ENCODE data around the gene TMEM234. TPM values are rescaled to one million over a fixed set of nuclear protein-coding genes. Genes with fewer than 3 reads are reported as not detected.

Gene TMEM234
- total RNA-seq, 1 donor from 2014 or later: 22.3 TPM

DNA sequence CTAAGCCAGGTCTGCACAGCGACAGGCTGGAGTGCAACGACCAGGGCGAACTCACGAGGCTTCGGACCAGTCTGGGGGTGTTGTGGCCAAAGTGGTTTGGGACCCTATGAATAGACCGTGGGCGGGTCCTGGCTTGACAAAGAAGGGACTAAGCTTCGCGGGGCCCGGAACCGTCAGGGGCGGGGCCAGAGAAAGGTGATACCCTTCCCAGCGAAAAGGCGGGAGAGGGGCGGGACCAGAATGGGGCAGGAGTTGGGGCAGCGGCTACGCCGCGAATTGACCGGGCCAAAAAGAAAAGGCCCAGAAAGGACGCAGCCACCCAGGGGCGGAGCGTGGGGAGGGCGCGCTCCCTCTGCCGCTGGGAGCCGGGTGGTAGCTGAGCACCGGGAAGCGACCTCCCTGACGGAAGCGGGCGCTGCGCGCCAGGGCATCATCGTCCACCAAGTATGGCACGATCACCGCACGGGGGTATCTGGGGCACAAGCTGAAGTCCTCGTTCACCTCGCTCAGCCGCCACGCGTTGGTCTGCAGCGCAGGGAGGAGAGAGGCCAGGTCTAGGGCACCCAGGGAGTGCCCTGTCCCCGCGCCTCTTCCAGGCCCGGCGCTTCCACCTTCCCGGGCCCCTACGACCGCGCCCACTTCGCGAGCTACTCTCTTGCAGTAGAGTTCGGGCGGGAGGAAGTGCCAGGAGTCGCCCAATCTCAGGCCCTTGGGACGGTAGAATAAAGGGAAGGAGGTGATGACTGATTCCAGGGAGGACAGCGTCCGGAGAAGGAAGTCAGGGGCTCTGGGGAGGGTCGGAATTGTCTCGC, 18.2 kb upstream of the TMEM234 start:
- Histone ChIP-seq H3K27me3 (no peaks in the 10 kb centered on the region), H3K36me3 (no peaks in the 10 kb centered on the region), H3K4me3 (peak overlapping the region; percentile 79), H3K9me3 (no peaks in the 10 kb centered on the region), H3K27ac (peak overlapping the region; percentile 79), H3K4me1 (peaks cover 17% of the 10 kb centered on the region)
- ATAC-seq (peak; percentile 80), DNase-seq (peak; percentile 83)
- TF ChIP-seq, protein P1, sequence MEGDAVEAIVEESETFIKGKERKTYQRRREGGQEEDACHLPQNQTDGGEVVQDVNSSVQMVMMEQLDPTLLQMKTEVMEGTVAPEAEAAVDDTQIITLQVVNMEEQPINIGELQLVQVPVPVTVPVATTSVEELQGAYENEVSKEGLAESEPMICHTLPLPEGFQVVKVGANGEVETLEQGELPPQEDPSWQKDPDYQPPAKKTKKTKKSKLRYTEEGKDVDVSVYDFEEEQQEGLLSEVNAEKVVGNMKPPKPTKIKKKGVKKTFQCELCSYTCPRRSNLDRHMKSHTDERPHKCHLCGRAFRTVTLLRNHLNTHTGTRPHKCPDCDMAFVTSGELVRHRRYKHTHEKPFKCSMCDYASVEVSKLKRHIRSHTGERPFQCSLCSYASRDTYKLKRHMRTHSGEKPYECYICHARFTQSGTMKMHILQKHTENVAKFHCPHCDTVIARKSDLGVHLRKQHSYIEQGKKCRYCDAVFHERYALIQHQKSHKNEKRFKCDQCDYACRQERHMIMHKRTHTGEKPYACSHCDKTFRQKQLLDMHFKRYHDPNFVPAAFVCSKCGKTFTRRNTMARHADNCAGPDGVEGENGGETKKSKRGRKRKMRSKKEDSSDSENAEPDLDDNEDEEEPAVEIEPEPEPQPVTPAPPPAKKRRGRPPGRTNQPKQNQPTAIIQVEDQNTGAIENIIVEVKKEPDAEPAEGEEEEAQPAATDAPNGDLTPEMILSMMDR (IDR thresholded peaks at IDR 0.05): peak; percentile 38
- intact Hi-C loops (cut with DNase I): loop anchor here (10.0 kb wide), 1 partner anchor 54 kb away; the partner anchor contains the start of gene HDAC1

DNA sequence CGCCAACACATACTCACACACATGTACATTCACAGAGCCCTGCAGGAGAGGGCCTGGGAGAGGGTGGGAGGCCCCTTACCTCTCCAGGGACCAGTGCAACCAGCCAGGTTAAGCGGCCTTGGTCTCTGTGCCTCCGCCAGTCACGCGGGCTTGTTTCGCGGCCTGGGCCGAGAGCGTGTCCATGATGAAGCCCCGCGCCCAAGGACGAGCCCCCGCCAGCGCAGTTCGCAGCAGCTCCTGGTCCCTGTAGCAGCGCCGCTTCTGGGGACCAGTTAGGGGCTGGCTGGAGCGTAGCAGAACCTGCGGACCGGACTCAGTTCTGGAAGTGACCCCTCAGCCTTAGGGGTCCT, 17.6 kb upstream of the TMEM234 start:
- Histone ChIP-seq H3K4me1 (peaks cover 17% of the 10 kb centered on the region), H3K4me3 (peak overlapping the region; percentile 79), H3K9me3 (no peaks in the 10 kb centered on the region), H3K36me3 (no peaks in the 10 kb centered on the region), H3K27me3 (no peaks in the 10 kb centered on the region), H3K27ac (no peak overlapping the region)
- TF ChIP-seq, protein P1 (IDR thresholded peaks at IDR 0.05): no peak
- ATAC-seq: peak; percentile 2
- no peak for DNase-seq
- intact Hi-C loops (cut with DNase I): loop anchor here (10.0 kb wide), 1 partner anchor 55 kb away; the partner anchor contains the start of gene HDAC1

DNA sequence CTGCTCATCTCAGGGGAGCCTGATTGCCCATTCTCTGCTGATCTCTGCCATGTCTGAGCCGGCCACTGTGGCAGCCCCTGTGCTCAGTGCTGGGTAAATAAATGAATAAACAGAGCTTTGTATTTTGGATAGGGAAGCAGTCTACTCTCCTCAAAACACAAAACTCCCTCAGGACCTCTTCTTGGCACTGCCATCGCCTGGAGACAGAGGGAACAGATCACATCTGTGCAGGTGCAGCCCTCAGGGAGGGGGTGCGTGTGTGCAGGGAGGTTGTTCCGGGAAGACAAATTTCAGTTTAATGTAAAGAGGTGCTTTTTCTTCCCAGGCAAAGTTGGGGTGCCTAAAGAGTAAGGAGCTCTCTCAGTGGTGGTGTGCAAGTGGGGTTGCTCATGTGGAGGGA, 17.2 kb upstream of the TMEM234 start:
- H3K27ac ChIP-seq: no peak overlapping the region
- H3K27me3 ChIP-seq: no peaks in the 10 kb centered on the region
- TF ChIP-seq, protein P1 (IDR thresholded peaks at IDR 0.05): no peak
- no peak for ATAC-seq
- H3K36me3 ChIP-seq: no peaks in the 10 kb centered on the region
- DNase-seq: no peak
- no peaks in the 10 kb centered on the region for H3K9me3 ChIP-seq
- H3K4me3 ChIP-seq: no peak overlapping the region
- H3K4me1 ChIP-seq: peaks cover 17% of the 10 kb centered on the region
- intact Hi-C loops (cut with DNase I): no loop called here

DNA sequence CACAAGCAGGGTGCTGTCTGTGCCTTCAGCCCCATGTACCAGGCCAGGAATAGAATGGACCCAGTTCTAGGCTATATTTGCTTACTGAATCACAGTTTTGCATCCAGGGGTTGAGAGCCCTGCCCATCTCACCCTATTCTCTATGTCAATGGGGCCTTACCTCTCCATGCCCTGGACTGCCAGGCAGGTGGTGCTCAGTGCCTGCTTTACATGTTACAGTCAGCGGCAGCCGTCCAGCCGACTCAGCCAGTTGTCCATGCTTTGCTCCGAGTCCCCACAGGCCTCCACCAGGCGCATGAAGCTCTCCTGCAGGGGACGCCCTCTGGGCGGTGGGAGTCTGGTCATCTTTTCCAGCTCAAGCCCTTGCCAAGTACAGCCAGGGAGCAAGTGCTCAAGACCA, 12.6 kb upstream of the TMEM234 start:
- DNase-seq (no peak), ATAC-seq (no peak)
- no peaks in the 10 kb centered on the region for H3K9me3 ChIP-seq
- no peaks in the 10 kb centered on the region for H3K4me1 ChIP-seq
- TF ChIP-seq, protein P1 (IDR thresholded peaks at IDR 0.05): no peak
- peaks cover 31% of the 10 kb centered on the region for H3K36me3 ChIP-seq
- no peak overlapping the region for H3K4me3 ChIP-seq
- intact Hi-C loops (cut with DNase I): no loop called here
- no peak overlapping the region for H3K27ac ChIP-seq
- H3K27me3 ChIP-seq: no peaks in the 10 kb centered on the region

DNA sequence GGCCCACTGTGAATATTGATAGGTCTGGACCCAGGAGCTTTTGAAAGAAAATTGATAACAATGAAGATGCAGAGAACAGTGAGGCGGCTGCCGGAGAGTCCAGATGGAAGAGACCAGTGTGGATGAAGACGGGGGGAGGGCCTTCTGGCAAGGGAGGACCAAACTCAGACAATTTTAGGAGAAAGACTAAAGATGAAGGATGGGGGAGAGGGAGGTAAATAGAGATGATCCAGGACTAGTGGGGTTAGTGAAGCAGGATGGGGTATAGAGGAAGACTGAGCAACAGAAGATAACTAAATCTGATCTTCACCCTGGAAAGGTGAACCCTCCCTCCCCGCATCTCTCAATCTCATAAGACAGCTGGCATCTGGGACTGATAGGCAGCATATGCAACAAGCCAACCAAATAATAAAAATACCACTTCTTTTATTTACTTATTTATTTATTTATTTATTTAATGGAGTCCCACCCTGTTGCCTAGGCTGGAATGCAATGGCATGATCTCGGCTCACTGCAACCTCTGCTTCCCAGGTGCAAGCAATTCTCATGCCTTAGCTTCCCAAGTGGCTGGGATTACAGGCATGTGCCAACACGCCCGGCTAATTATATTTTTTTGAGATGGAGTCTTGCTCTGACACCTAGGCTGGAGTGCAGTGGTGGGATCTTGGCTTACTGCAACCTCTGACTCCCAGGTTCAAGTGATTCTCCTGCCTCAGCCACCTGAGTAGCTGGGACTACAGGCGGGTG, 10.6 kb upstream of the TMEM234 start:
- H3K27me3 ChIP-seq: no peaks in the 10 kb centered on the region
- no peaks in the 10 kb centered on the region for H3K9me3 ChIP-seq
- no peak overlapping the region for H3K27ac ChIP-seq
- intact Hi-C loops (cut with DNase I): no loop called here
- H3K4me3 ChIP-seq: no peak overlapping the region
- H3K4me1 ChIP-seq: no peaks in the 10 kb centered on the region
- H3K36me3 ChIP-seq: peaks cover 52% of the 10 kb centered on the region
- DNase-seq (no peak), ATAC-seq (no peak)
- TF ChIP-seq, protein P1 (IDR thresholded peaks at IDR 0.05): no peak

All from upper lobe of right lung (tissue), 1 donor.